Activated T-cell treated with anti-CD3 and anti-CD28 coated beads for 1 hour (primary cell): ENCODE data around the gene INPP5D.
"Not testable (repeated sequence)": the region's sequence is repeated elsewhere in the genome, so short reads cannot be mapped to it uniquely, and the experiment has no call there.

Source experiments
- DNase-seq: peaks from one replicate; pipeline ENCODE4 v3.0.0-alpha.2; 2020; ENCODE audit warnings: low read depth

Gene INPP5D

GRCh38 chr2:233179848-233180366, 119.8 kb downstream of the INPP5D start:
- DNase-seq: no peak

- no peak for DNase-seq
Observed at GRCh38 chr2:233183869-233184418, 123.8 kb downstream of the INPP5D start.

GRCh38 chr2:233184669-233185068, 124.5 kb downstream of the INPP5D start:
- DNase-seq: no peak

- DNase-seq: no peak
Observed at GRCh38 chr2:233185330-233185729, 125.2 kb downstream of the INPP5D start.

- DNase-seq: no peak
Observed at GRCh38 chr2:233185963-233186362, 125.8 kb downstream of the INPP5D start.

GRCh38 chr2:233186851-233187250, 126.7 kb downstream of the INPP5D start:
- DNase-seq: no peak

- DNase-seq: no peak
Observed at GRCh38 chr2:233189025-233189424, 128.9 kb downstream of the INPP5D start.

- not testable (repeated sequence) for DNase-seq
Observed at GRCh38 chr2:233191016-233191415, 130.9 kb downstream of the INPP5D start.

GRCh38 chr2:233193738-233194137, 133.6 kb downstream of the INPP5D start:
- no peak for DNase-seq

GRCh38 chr2:233195027-233195426, 134.9 kb downstream of the INPP5D start:
- no peak for DNase-seq

GRCh38 chr2:233197022-233197421, 136.9 kb downstream of the INPP5D start:
- no peak for DNase-seq

GRCh38 chr2:233198026-233198425, 137.9 kb downstream of the INPP5D start:
- no peak for DNase-seq

GRCh38 chr2:233199870-233200269, 139.7 kb downstream of the INPP5D start:
- DNase-seq: no peak

- DNase-seq: not testable (repeated sequence)
Observed at GRCh38 chr2:233200790-233201189, 140.6 kb downstream of the INPP5D start.

- DNase-seq: no peak
Observed at GRCh38 chr2:233201258-233202013, 141.3 kb downstream of the INPP5D start.

GRCh38 chr2:233202531-233202944, 142.4 kb downstream of the INPP5D start:
- DNase-seq: no peak

- no peak for DNase-seq
Observed at GRCh38 chr2:233203060-233203459, 142.9 kb downstream of the INPP5D start.

- no peak for DNase-seq
Observed at GRCh38 chr2:233204286-233204936, 144.3 kb downstream of the INPP5D start.

- DNase-seq: no peak
Observed at GRCh38 chr2:233208382-233209116, 148.4 kb downstream of the INPP5D start.

- DNase-seq: no peak
Observed at GRCh38 chr2:233209117-233209532, 149.0 kb downstream of the INPP5D start.

GRCh38 chr2:233209533-233210171, 149.5 kb downstream of the INPP5D start:
- DNase-seq: no peak

GRCh38 chr2:233210281-233210680, 150.1 kb downstream of the INPP5D start:
- no peak for DNase-seq
